PC-3 (cell line): Measurements from ENCODE around the gene RAC3.

Experiments
- EZH2 ChIP-seq: fragments of 300-600 bp; sonication (generic); IDR thresholded peaks from one replicate; pipeline ENCODE4 v1.6.1; 2017; ENCODE audit warnings: antibody characterized with exemption, mild to moderate bottlenecking, low read length; ENCODE audit not compliant: unreplicated experiment
- EZH2phosphoT487 ChIP-seq: fragments of 300-600 bp; sonication (generic); IDR thresholded peaks from 2 replicates; pipeline ENCODE4 v1.6.1; 2018; ENCODE audit warnings: mild to moderate bottlenecking, antibody characterized with exemption, low read length, borderline replicate concordance
- TF ChIP-seq, protein P1 (sequence below): fragments of 300-600 bp; sonication (generic); conservative IDR thresholded peaks from 2 replicates; pipeline ENCODE4 v1.5.1; 2017; ENCODE audit warnings: antibody characterized with exemption, low read depth, mild to moderate bottlenecking, low read length

DNA sequence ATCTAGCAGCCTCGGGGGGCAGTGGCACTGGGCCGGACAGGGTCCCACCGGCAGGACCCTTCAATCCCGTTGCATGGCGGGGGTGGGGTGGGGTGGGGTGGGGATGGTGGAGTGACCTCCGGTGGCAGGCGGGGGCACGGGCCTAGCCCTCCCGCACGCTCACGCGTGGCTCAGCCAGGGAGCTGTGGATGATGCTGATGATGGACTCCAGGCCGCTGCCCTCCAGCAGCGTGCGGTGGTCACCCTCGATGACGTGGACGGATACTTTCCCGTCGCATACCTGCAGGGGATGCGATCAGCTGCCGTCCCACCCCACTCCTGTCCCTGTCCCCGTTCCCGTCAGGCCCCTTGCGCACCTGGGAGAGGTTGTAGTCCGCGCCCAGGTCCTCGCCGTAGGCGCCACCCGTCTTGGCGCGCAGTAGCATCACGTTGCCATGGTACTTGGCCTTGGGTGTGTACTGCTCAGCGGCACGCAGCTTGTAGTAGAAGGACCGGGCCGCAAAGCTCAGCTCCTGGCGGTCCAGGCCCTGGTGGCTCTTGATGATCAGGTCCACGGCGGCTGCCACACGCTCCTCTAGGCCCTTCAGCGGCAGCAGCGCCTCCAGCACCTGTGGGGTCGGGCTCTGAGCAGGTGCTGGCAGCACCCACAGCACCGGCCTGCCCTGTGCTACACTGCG, 47.7 kb downstream of the RAC3 start:
- TF ChIP-seq, protein P1, sequence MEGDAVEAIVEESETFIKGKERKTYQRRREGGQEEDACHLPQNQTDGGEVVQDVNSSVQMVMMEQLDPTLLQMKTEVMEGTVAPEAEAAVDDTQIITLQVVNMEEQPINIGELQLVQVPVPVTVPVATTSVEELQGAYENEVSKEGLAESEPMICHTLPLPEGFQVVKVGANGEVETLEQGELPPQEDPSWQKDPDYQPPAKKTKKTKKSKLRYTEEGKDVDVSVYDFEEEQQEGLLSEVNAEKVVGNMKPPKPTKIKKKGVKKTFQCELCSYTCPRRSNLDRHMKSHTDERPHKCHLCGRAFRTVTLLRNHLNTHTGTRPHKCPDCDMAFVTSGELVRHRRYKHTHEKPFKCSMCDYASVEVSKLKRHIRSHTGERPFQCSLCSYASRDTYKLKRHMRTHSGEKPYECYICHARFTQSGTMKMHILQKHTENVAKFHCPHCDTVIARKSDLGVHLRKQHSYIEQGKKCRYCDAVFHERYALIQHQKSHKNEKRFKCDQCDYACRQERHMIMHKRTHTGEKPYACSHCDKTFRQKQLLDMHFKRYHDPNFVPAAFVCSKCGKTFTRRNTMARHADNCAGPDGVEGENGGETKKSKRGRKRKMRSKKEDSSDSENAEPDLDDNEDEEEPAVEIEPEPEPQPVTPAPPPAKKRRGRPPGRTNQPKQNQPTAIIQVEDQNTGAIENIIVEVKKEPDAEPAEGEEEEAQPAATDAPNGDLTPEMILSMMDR = no peak
- no peak for TF ChIP-seq EZH2
- TF ChIP-seq EZH2phosphoT487 = no peak
